DND-41 (cell line): ENCODE data around the gene ABHD4.
A peak's percentile ranks its signal among the peaks of the same experiment; 100 is the strongest.

Experiments used
- ATAC-seq: fragments of 200-7000 bp; cut with Tn5 transposase; 3 replicates; pipeline ENCODE4 v1.9.1; 2021; ENCODE audit warnings: low read depth; ENCODE audit not compliant: insufficient read depth
- DNase-seq: peaks from one replicate; pipeline ENCODE4 v3.0.0-alpha.2; 2020
- H2AFZ ChIP-seq: 2 replicates; pipeline ENCODE4 v1.6.0; 2012; ENCODE audit warnings: low read depth, low read length
- H3K27ac ChIP-seq: 2 replicates; pipeline ENCODE4 v1.5.1; 2012; ENCODE audit warnings: low read length, inconsistent platforms
- H3K27me3 ChIP-seq: fragments of 200-600 bp; sonication (generic); 2 replicates; pipeline ENCODE4 v1.6.0; 2012; ENCODE audit warnings: low read length, mild to moderate bottlenecking, inconsistent platforms; ENCODE audit not compliant: insufficient read depth, poor library complexity
- H3K36me3 ChIP-seq: 2 replicates; pipeline ENCODE4 v1.5.1; 2012; ENCODE audit warnings: low read length, inconsistent platforms; ENCODE audit not compliant: insufficient read depth
- H3K4me1 ChIP-seq: 2 replicates; pipeline ENCODE4 v1.5.1; 2012; ENCODE audit warnings: mild to moderate bottlenecking, low read length; ENCODE audit not compliant: insufficient read depth
- H3K4me2 ChIP-seq: 2 replicates; pipeline ENCODE4 v1.6.0; 2012; ENCODE audit warnings: mild to moderate bottlenecking, moderate library complexity, low read length, inconsistent platforms; ENCODE audit not compliant: insufficient read depth
- H3K4me3 ChIP-seq, 2 experiments: fragments of 200-600 bp in 1 of 2; shearing (Covaris generic) in 1 of 2; 2 replicates each; pipeline ENCODE4 v1.5.1; 2012 to 2016; ENCODE audit warnings: inconsistent platforms in 2 of 2, low read length in 2 of 2, mild to moderate bottlenecking in 2 of 2, low read depth in 1 of 2, moderate library complexity in 1 of 2
- H3K79me2 ChIP-seq: 2 replicates; pipeline ENCODE4 v1.6.0; 2012; ENCODE audit warnings: low read length, inconsistent platforms; ENCODE audit not compliant: insufficient read depth
- H3K9ac ChIP-seq: 2 replicates; pipeline ENCODE4 v1.6.0; 2012; ENCODE audit warnings: low read depth, mild to moderate bottlenecking, inconsistent platforms, low read length, moderate library complexity
- H3K9me3 ChIP-seq: 2 replicates; pipeline ENCODE4 v1.5.1; 2012; ENCODE audit warnings: low read length, moderate library complexity, mild to moderate bottlenecking, inconsistent platforms; ENCODE audit not compliant: insufficient read depth, severe bottlenecking
- H4K20me1 ChIP-seq: 2 replicates; pipeline ENCODE4 v1.6.0; 2012; ENCODE audit warnings: low read length; ENCODE audit not compliant: insufficient read depth
- EZH2 ChIP-seq: IDR thresholded peaks from 3 replicates; pipeline ENCODE4 v1.6.1; 2012; ENCODE audit warnings: borderline replicate concordance, low read depth, mild to moderate bottlenecking, moderate library complexity, low read length, inconsistent platforms; ENCODE audit not compliant: severe bottlenecking
- TF ChIP-seq, protein P1 (sequence below): IDR thresholded peaks from 2 replicates; pipeline ENCODE4 v1.5.1; 2012; ENCODE audit warnings: borderline replicate concordance, low read length, moderate library complexity, mild to moderate bottlenecking; ENCODE audit not compliant: poor library complexity, severe bottlenecking; ENCODE audit errors: extremely low read depth

The ABHD4 gene

GRCh38 chr14:22561366-22561660 is 36.8 kb upstream of the ABHD4 start:
- no peak overlapping the region; the same call in 1 of the 2 replicates for H3K9ac ChIP-seq
- H3K36me3 ChIP-seq: peaks cover 27% of the 10 kb centered on the region
- H3K4me3 ChIP-seq: no peak overlapping the region
- no peak overlapping the region for H2AFZ ChIP-seq
- peak overlapping the region; percentile 47 for H3K27ac ChIP-seq
- peak overlapping the region; percentile 37 for H3K4me2 ChIP-seq
- ATAC-seq (no peak), DNase-seq (no peak)
- H4K20me1 ChIP-seq: peaks cover 74% of the 10 kb centered on the region
- TF ChIP-seq EZH2: no peak
- TF ChIP-seq, protein P1, sequence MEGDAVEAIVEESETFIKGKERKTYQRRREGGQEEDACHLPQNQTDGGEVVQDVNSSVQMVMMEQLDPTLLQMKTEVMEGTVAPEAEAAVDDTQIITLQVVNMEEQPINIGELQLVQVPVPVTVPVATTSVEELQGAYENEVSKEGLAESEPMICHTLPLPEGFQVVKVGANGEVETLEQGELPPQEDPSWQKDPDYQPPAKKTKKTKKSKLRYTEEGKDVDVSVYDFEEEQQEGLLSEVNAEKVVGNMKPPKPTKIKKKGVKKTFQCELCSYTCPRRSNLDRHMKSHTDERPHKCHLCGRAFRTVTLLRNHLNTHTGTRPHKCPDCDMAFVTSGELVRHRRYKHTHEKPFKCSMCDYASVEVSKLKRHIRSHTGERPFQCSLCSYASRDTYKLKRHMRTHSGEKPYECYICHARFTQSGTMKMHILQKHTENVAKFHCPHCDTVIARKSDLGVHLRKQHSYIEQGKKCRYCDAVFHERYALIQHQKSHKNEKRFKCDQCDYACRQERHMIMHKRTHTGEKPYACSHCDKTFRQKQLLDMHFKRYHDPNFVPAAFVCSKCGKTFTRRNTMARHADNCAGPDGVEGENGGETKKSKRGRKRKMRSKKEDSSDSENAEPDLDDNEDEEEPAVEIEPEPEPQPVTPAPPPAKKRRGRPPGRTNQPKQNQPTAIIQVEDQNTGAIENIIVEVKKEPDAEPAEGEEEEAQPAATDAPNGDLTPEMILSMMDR: no peak
- peaks cover 19% of the 10 kb centered on the region for H3K27me3 ChIP-seq
- no peaks in the 10 kb centered on the region for H3K79me2 ChIP-seq
- peaks cover 48% of the 10 kb centered on the region for H3K4me1 ChIP-seq
- H3K9me3 ChIP-seq: no peaks in the 10 kb centered on the region

DNA sequence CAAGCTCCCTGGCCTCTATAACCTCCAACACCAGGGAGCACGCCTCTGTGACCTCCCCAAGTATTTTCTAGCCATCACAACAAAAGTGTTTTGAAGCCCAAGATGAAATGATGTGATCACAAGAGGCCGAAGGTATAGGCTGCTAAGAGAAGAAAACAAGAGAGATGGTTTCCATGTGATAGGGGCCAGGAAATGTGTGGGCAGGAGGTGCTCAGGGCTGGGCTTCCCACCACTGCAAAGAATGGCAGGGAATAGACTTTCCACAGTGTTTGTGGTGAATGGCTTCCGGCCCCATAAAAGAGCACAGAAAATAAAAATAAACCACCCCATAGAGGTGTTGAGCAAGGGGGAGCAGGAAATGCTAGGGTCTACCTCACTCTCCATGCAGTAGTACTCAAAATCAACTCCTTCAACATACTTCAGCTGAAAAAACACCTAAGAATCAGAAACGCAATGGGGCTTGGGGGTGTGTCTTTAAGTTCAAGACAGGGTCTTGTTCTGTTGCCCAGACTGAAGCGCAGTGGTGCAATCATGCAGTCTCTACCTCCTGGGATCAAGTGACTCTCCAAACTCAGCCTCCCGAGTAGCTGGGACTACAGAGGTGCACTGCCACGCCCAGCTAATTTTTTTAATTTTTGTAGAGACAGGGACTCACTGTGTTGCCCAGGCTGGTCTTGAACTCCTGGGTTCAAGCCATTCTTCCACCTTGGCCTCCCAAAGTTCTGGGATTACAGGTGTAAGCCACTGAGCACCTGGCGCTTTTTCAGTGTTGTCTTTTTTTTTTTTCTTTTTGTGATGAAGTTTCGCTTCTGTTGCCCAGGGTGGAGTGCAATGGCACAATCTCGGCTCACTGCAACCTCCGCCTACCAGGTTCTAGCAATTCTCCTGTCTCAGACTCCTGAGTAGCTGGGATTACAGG is 36.2 kb upstream of the ABHD4 start:
- peaks cover 30% of the 10 kb centered on the region for H3K36me3 ChIP-seq
- H3K4me2 ChIP-seq: peak overlapping the region; percentile 37
- no peaks in the 10 kb centered on the region for H3K9me3 ChIP-seq
- DNase-seq: peak; percentile 85
- no peak overlapping the region for H3K9ac ChIP-seq
- H4K20me1 ChIP-seq: peaks cover 75% of the 10 kb centered on the region
- peaks cover 42% of the 10 kb centered on the region for H3K4me1 ChIP-seq
- 0 out of 4 replicates have a peak overlapping the region, but pooled peaks of 1 of the 2 experiments have one; percentile 1 for H3K4me3 ChIP-seq
- peaks cover 19% of the 10 kb centered on the region for H3K27me3 ChIP-seq
- peak overlapping the region; percentile 58 for H3K27ac ChIP-seq
- TF ChIP-seq, protein P1: no peak
- no peak for TF ChIP-seq EZH2
- peak; percentile 86 for ATAC-seq
- no peaks in the 10 kb centered on the region for H3K79me2 ChIP-seq
- H2AFZ ChIP-seq: no peak overlapping the region

DNA sequence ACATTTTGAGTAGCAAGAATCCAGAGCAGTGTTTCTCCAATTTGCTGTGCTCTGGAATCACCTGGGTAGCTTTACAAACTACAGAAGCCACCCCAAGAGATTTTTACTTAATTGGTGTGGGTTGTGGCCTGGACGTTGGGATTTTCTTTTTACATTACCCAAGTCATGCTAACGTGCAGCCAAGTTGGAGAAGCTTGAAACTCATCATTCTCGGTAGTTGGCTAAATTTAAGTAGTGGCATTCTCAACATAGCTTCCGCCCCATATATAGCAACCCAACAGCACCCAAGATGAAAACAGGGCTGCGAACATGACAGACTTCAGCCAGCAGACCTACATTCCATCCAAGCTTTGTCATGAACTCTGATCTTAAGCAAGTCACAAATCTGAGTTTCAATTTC is 34.1 kb upstream of the ABHD4 start:
- no peaks in the 10 kb centered on the region for H3K9me3 ChIP-seq
- peaks cover 34% of the 10 kb centered on the region for H3K4me1 ChIP-seq
- ATAC-seq (no peak), DNase-seq (no peak)
- H3K4me2 ChIP-seq: no peak overlapping the region
- no peak overlapping the region for H3K27ac ChIP-seq
- no peak overlapping the region for H2AFZ ChIP-seq
- H3K79me2 ChIP-seq: 0 out of 2 replicates have a peak, but pooled peaks cover 3% of the 10 kb centered on the region
- H3K36me3 ChIP-seq: peaks cover 49% of the 10 kb centered on the region
- no peak overlapping the region for H3K4me3 ChIP-seq
- TF ChIP-seq, protein P1: no peak
- TF ChIP-seq EZH2: no peak
- H4K20me1 ChIP-seq: peaks cover 78% of the 10 kb centered on the region
- no peak overlapping the region for H3K9ac ChIP-seq
- H3K27me3 ChIP-seq: peaks cover 6% of the 10 kb centered on the region
